GM18907 (cell line): ENCODE data around the gene ARMC3.
"Not testable (repeated sequence)": the region's sequence is repeated elsewhere in the genome, so short reads cannot be mapped to it uniquely, and the experiment has no call there.

Experiments
- ATAC-seq: cut with Tn5 transposase; IDR thresholded peaks from one replicate; pipeline ENCODE4 v1.9.1; 2021; ENCODE audit warnings: mild to moderate bottlenecking, moderate library complexity; ENCODE audit not compliant: unreplicated experiment

Gene ARMC3

DNA sequence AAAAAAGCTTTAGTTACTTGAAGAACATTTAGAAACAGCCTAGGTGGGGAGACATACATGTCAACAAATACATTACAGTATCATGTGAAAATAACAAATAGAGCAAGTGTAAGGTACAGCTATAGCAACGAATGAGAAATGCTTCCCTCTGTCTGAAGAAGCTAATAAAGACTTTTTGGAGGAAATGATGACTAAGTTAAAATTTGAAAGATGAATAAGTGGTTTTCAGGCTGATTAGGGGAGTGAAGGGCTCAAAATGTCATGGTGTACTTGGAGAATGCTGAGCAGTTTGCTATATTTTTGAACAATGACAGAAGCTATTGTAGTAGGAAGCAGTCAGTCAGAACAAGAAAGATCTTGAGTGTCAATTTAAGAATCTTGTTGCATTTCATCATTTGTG is 2.8 kb upstream of the ARMC3 start:
- ATAC-seq, result no peak

DNA sequence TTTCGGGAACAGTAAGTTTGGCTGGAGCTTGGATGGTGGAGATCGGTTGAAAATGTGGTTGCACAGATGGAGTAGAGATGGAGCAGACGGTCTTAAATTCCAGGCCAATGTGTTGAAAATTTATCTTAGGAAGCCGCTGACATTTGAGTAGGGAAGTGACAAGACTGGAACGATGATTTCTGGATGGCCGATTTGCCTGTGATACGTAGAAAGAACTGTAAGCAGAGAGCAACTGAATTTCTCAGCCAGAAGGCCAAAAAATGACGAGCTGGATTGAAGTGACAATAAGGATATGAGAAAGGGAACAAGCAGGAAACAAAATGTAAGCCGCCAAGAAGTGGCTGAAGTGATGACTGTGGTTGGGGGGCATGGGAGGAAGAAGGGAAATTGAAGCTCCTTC is 687 bp upstream of the ARMC3 start:
- ATAC-seq, result no peak

DNA sequence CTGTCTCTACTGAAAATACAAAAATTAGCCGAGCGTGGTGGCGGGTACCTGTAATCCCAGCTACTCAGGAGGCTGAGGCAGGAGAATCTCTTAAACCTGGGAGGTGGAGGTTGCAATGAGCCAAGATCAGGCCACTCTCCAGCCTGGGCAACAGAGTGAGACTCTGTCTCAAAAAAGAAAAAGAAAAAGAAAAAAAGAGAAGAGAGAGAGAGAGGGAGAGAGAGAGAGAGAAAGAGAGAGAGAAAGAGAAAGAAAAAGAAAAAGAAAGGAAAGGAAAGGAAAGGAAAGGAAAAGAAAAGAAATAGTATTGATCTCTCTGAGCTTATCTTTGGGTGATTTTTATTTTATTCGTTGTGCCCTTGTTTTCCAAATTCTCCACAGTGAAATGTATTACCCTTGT is 1.2 kb downstream of the ARMC3 start:
- ATAC-seq, result not testable (repeated sequence)

DNA sequence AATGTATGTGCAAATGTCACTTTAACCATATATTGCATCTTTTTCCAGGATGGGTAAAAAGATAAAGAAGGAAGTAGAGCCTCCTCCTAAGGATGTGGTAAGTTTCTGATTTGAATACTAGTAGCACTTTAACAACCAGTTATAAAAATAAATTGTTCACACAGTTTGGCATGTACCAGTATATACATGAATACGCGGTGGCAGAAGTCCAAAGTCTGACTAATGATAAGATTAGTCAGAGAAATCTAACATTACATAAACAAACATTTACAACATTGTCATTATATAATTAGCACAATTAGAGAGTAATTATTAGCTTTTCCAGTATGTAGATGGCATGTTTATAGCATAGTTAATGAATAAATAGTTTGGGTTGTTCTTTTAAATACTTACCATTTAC is 4.1 kb downstream of the ARMC3 start:
- peak; percentile 72 for ATAC-seq

DNA sequence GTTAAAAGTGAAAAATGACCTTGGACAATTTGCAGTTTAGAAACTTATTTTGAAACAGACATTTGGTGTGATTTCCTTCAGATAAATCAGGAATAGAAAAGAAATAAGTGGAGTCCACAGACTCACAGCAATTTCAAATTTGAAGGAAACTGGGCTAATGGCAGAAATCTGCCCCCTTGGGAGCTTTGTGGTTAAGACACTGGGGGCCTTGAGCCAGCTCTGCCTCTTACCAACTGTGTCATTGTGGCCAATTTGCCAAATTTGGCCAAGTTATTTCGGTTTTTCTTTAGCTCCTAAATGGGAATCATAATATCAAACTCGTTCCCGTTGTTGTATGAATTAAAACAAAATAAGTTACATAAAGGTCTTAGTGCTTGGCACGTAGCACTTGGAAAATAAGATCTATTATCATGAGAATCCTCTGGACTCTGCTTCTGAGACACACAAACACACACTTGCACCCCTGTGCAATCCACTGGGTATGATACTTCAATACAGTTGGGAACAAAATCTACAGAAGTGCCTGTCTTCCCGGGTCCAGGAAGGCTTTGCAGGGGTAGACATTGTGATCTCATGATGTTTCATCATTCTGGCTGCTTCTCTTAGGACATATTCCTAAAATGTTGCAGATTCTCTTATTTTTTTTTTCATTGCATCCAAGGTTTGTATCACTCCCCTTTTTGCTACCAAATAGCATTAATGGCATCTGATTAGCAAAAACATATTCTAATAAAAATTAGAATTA is 4.9 kb downstream of the ARMC3 start:
- no peak for ATAC-seq

DNA sequence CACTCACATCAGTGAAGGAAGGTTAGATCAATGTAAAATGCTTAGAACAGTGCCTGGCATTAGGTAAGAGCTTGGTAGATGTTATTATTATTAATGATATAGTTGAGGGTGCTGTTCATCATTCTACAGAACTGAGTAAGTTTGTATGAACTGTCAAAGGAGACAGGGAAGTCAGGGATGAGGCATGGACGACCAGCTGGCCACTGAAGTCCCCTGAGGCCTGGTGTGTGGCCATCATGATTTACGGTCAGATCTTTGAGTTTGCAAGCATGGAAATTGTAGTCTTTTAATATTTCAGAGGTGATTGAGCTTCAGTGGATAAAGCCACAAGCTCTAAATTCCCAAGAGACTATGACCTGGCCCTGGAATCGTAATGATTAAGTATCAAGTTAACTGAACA is 6.9 kb downstream of the ARMC3 start:
- no peak for ATAC-seq

DNA sequence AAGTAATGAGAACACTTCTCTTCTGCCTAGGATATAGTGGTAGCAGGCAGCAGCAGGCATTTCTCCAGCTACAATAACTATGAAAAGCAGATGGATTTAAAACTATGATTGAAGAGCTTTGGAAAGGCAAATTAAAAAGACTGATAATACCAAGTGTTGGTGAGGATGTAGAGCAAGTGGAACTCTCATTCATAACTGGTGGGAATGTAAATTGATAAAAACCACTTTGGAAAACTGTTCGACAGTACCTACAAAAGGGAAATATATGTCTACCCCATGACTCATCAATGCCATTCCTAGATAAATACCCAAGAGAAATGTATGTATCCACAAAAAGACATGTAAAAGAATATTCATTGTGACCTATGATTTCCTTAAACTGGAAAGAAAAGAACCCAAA is 14.6 kb downstream of the ARMC3 start:
- no peak for ATAC-seq

DNA sequence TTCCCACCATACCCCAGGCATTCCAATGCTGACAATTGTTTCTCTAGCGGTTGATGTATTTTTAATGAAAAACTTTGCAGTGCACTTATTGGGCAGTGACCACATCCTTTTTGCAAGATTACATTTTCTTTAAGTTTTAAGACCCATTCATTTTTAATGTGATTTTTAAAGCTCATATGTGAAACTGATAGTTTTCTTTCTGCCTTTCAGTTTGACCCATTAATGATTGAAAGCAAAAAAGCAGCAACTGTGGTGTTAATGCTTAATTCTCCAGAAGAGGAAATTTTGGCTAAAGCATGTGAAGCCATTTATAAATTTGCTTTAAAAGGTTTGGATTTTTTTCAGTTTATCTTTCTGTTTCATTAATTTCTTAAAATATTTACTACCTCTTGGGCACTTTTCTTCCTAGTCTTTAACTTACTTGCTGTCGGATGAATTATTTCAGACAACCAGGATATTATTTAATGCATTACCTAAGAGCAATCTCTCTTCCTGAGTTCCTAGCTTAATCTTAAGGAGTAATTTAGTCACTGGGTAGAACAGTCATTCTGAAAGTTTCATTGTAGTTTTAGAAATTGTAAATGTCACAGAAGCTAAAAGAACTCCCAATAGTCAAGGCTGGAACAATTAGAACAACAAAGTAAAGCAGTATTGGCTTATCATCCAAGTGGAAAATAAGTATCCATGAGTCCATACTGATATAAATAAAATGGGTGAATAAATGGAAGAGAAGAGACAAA is 18.3 kb downstream of the ARMC3 start:
- peak; percentile 84 for ATAC-seq

DNA sequence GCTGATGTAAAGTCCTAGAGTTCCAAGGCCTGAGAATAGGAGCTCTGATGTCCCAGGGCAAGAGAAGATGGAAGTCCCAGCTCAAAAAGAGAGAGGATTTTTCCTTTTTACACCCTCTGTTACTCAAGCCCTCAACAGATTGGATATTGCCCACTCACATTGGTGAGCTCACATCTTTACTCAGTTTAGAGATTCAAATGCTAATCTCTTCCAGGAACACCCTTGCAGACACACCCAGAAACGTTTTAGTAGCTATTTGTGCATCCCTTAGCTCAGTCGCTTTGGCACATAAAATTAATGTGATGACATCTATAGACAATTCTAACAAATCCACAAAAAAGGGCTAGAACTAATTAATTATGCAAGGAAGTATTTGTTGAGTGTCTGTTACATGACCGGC is 27.1 kb downstream of the ARMC3 start:
- no peak for ATAC-seq

DNA sequence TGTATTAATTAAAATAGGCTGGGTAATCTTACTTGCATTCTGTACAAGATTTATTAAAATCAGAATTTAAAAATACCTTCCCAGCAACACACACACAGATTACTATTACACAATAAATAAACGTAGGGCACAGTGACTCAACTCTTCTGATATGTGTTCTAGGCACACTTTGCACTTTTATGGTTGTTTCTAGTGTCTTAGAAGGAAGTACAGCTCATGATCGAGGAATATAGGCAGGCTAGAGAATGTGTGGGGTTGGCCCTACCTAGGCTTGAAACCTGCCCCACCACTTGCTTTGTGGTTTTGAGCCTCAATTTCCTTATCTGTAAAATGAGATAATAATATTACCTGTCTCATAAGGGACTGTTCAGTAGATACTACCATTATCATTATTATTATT is 30.5 kb downstream of the ARMC3 start:
- ATAC-seq, result no peak

DNA sequence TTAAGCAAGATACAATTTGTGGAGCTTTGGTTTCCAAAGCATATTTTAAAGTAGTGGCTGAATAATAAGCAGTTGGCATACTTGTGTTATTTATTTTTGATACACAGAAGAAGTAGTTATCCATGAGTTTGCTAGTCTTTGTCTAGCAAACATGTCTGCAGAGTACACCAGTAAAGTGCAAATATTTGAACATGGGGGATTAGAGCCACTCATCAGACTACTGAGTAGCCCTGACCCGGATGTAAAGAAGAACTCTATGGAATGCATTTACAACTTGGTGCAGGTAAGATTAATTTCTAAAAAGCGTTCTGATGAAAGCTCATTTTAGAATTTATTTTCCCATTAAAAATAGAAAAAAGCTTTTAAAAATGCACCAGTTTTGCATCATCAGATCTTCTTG is 31.4 kb downstream of the ARMC3 start:
- no peak for ATAC-seq

DNA sequence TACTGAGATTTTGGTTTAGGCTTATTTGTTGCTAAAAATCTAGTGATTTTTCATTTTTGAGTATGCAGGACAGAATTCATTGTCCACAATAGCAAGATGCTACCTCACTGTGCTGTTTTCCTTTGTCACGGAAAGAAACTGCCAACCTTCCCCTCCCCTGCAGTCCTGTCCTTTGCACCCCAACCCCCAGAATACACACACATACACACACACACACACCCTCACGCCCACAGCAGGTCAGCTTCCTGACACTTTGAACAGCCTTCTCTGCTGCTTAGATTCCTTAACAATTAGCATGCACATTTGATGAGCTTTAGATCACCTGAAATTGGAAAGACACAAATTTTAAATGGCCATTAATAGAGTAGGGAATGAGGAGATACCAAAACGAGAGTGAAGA is 32.1 kb downstream of the ARMC3 start:
- no peak for ATAC-seq

DNA sequence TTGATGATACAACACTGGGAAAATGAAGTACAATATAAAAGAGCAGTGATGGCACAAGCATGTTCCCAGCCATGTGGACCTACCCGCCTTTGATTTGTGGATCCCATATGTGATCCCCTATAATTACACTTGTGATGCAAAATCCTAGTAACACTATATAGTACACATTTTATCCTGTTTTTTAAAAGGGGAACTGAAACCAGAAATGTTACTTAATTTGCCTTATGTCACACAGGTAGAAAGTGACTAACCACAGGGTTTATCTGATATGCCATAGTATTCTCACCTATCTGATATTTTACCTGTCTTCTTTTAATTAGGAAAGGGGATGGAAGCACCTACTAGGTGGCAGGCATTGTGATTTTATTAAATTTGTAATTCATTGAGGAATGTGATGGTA is 35.0 kb downstream of the ARMC3 start:
- peak; percentile 68 for ATAC-seq

DNA sequence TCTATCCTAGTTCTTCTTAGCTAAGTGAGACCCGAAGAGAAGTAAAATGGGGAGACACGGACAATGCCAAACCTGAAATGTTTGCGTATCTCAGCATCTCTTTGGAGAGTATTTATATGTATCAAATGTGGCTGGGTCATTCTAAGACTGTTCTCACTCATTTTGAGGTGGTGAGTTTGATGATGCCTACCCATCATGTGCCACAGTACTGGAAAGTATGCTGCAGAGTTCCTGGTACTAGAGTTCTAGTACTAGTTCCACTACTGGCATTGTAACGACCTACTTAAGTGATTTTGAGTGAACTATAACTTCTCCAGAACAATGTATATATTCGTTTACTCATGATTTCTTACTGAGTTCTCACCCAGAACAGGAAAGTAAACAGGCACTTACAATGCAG is 41.9 kb downstream of the ARMC3 start:
- ATAC-seq, result no peak

DNA sequence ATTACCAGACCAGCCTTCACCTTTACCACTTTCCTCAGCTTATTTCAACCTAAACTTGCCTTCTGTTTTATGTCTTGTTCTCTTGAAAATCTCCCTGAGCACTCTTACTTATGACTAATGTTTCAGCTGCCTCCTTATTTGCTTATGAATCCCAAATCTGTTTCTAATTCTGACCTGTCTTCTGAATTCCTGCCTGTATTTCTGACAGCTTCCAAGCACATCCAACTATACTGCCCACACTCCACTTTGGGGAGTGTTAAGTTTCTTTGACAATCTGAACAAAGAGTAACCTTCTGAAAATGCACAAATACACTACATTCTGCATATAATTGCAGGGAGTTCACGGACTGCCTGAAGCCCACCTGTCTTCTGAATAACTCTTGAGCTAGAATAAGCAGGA is 48.7 kb downstream of the ARMC3 start:
- ATAC-seq, result no peak

DNA sequence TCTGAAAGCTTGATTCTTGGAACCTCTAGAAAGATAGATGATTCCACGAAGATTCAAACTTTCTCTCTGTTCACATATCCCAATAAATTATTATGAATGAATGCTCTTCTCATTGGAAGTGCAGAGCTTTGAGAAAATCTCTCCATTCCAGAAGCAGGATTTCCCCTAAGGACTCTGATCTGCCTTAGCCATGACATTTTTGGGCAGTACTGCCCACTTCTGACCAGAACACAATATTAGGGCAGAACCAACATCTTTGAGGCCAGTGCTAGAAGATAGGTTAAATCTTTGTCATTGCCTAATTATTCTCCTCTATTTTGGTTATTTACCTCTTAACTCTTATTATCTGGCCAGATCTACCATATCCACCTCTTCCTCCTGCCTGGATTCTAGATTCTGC is 49.9 kb downstream of the ARMC3 start:
- ATAC-seq, result no peak

DNA sequence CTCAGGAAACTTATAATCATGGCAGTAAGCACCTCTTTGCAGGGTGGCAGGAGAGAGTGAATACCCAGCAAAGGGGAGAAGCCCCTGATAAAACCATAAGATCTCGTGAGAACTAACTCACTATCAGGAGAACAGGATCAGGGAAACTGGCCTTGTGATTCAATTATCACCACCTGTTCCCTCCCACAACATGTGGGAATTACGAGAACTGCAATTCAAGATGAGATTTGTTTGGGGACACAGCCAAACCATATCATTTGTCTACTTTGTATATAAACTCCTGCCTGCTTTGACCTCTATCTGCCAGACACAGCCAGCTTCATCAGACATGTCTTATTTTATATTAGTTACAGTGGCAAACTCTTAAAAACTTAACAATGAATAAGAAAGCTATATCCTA is 50.4 kb downstream of the ARMC3 start:
- no peak for ATAC-seq

DNA sequence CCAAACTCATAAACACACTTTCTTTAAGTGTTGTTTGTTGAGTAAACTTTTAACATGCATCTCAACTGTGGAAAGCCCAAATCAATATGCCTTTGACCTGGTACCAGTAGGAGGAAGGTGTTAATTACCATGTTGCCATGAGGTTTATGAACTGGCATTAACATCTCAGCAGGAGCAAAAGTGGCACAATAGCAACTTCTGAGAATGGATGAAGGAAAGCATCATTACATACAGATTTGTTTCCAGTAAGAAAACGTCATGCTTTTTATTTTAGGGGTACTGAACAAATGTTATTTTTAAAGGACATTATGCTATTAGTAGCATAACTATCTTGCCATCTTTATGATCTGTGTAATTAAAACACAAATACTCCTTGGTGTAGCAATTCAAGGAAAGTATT is 51.1 kb downstream of the ARMC3 start:
- ATAC-seq, result no peak

DNA sequence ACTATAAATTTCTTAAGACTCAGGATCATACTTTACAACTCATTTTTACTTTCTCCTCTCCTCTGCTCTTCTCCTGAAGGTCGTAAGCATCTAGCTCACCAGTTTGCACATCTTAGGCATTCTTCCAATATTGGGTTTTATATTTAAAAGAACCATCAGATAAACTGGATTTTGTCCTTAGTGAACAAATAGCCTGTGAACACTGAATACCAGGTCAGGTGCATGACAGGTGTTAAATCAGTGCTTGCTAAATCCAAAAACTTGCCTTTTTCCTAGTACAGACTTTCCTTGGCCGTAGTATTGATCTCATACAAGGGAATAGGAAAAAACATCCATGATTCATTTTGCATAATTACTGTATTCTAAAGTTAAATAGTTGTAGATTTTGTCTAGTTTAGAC is 53.0 kb downstream of the ARMC3 start:
- ATAC-seq, result no peak

DNA sequence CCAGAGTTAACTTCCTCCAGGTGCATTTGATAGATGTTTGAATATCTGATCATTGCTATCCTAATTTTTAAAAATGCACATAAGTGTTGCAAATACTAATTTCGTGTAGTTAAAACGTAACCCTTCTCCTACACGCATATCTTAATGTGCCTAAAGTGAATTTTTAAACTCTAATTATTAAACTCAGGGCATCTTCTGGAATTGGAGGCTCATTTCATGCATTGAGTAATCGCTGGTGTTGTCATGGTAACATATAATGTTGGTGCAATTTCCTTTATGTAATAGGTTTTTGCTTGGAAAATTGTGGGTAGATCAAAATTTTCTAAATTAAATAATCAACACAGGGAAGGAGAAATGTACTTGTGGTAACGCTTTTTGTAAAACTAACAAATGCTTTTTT is 56.2 kb downstream of the ARMC3 start:
- no peak for ATAC-seq

DNA sequence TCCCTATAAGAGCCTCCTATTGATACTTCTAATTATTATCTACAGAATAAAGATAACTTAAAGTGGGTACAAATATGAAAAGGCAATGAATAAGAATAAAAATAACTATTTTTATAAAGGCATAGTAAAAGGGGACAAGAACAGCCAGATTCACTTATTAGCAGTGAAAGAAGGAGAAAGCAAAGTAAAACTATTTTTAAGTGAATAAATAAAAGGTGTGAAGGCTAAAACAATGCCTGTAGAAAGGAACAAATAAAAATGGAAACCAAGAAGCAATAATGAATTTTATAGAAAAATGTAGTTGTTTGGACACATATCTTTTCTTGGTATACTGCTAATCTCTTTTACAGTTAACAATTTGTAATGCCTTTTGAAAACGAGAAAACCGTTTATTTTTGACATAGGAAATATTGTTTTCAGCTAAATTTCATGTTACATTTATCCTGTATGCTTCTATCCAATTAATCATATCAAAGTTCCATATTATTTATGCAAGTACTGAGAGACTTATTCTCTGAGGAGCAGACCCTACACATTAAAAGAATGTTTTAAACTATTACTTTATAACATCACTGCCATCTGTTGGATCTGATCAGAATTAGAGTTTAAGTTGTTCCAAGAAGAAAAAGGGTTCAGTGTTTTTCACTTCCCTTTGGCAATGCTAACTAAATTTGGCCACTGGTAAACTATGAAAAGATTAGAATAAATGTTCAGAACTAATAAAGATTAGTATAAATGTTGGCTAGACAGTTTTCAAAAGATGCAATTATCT is 59.1 kb downstream of the ARMC3 start:
- no peak for ATAC-seq
